Kidney (tissue), 14 donors: ENCODE data around the gene MDFIC2. TPM values are rescaled to one million over a fixed set of nuclear protein-coding genes. Genes with fewer than 3 reads are reported as not detected.

Source experiments
- DNase-seq, 5 donors: peaks; one replicate each; pipeline ENCODE4 v3.0.0-alpha.2; 2013 to 2020
- FAIRE-seq: peaks from 2 replicates; lab custom pipeline; 2012; peaks lifted over from hg19 to GRCh38; lab: Jason Lieb, UNC
- H3K27ac ChIP-seq, 2 donors: one replicate each; pipeline ENCODE4 v1.7.0; 2013; ENCODE audit warnings: low read depth in 2 of 2, low read length in 2 of 2, inconsistent platforms in 1 of 2
- H3K27me3 ChIP-seq: one replicate; pipeline ENCODE4 v1.7.1; 2013; ENCODE audit warnings: low read length, inconsistent platforms; ENCODE audit not compliant: control insufficient read depth, insufficient read depth
- H3K36me3 ChIP-seq, 3 donors: one replicate each; pipeline versions ENCODE4 v1.7.0 to v1.7.1; 2013; ENCODE audit warnings: low read length in 3 of 3, control low read depth in 1 of 3, inconsistent platforms in 1 of 3; ENCODE audit not compliant: insufficient read depth in 3 of 3, control insufficient read depth in 2 of 3
- H3K4me1 ChIP-seq, 3 donors: one replicate each; pipeline versions ENCODE4 v1.7.0 to v1.7.1; 2013; ENCODE audit warnings: low read length in 3 of 3, inconsistent platforms in 1 of 3, low read depth in 1 of 3; ENCODE audit not compliant: control insufficient read depth in 2 of 3, insufficient read depth in 2 of 3
- H3K4me3 ChIP-seq, 3 donors: one replicate each; pipeline versions ENCODE4 v1.7.0 to v1.8.1; 2013; ENCODE audit warnings: low read length in 3 of 3, control low read depth in 1 of 3, inconsistent platforms in 1 of 3
- H3K9ac ChIP-seq, 3 donors: one replicate each; pipeline versions ENCODE4 v1.7.0 to v1.7.1; 2013; ENCODE audit warnings: low read length in 3 of 3, control low read depth in 1 of 3, inconsistent platforms in 1 of 3
- H3K9me3 ChIP-seq, 3 donors: one replicate each; pipeline versions ENCODE4 v1.7.0 to v1.7.1; 2013; ENCODE audit warnings: low read length in 3 of 3, control low read depth in 1 of 3, inconsistent platforms in 1 of 3; ENCODE audit not compliant: control insufficient read depth in 2 of 3, insufficient read depth in 1 of 3
- CTCF ChIP-seq: IDR thresholded peaks from 3 replicates; pipeline ENCODE4 v1.5.1; 2012; ENCODE audit warnings: mild to moderate bottlenecking, moderate library complexity, borderline replicate concordance; ENCODE audit not compliant: insufficient read depth; ENCODE audit errors: extremely low read depth
- intact Hi-C: fragments of 100-400 bp; cut with DNase I; formaldehyde crosslinking; loops from one replicate; pipeline ENCODE4 v1.11.1; 2022
- polyA plus RNA-seq: library from polyadenylated mRNA; stranded (reverse); fragments of 350-450 nt; fragmentation: Illumina TruSeq; extraction: RNeasy Lipid Tissue Mini Kit (QIAGEN cat#74804); gene quantifications from one replicate; pipeline ENCODE4 v1.2.3, GENCODE V29; 2014; ENCODE audit warnings: low read depth, low replicate concordance; ENCODE audit not compliant: insufficient read depth
- total RNA-seq: library from RNA; stranded (reverse); fragmentation: NEBNext Ultra II Directional; extraction: Animal tissue kit (Norgen Biotek cat#: 25700); gene quantifications from one replicate; pipeline ENCODE4 v1.2.1, GENCODE V29; 2021
- donor health status: control.
- donor health status: control.
- donor health status: control.
- donor health status: control.
- donor health status: control.
- donor health status: DM: yes; HTN: yes; CAD: no.
- donor health status: Normal renal cell carcinoma (clear cell type).

The MDFIC2 gene
- total and polyA plus RNA-seq, 2 donors from 2014 or later = not detected

DNA sequence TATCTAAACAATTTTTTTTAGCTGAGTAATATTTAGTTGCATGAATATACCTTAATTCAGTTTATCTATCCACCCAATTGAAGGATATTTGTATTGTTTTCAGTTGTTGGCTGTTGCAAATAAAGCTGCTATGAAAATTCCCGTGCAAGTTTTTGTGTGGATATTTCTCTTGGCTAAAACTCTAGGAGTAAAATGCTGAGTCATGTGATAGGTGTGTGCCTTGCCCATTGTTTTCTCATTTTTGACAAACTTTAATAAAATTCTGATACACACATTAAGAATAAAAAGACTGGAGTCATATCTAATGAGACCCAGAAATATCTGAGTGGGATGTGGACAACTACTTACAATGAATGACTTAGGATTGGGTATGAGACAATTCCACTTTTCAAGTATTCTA, 78.6 kb downstream of the MDFIC2 start:
- no peak overlapping the region for H3K27ac ChIP-seq
- no peak overlapping the region for H3K9ac ChIP-seq
- no peaks in the 10 kb centered on the region for H3K36me3 ChIP-seq
- H3K4me3 ChIP-seq = no peak overlapping the region
- intact Hi-C loops = no loop called here
- no peaks in the 10 kb centered on the region for H3K27me3 ChIP-seq
- H3K4me1 ChIP-seq = no peaks in the 10 kb centered on the region
- DNase-seq (no peak), FAIRE-seq (no peak)
- no peaks in the 10 kb centered on the region for H3K9me3 ChIP-seq
- TF ChIP-seq CTCF = no peak

DNA sequence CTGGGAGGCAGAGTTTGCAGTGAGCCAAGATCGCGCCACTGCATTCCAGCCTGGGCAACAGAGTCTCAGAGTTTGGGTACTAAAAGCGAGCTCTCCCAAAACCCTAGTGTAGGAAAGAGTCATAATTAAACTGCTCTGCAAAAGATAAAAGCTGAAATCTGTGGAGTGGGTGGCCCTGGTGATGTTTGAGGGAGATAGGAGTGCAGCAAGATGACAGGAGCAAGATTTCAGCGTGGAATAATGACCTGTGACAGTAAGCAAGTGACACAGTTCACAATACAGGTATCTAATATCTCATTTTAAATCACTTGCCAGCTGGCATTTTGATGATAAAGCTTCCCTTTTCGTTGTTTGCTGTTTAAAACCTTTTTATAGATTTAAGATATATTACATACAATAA, 79.3 kb downstream of the MDFIC2 start:
- Histone ChIP-seq H3K4me1 (no peaks in the 10 kb centered on the region), H3K36me3 (no peaks in the 10 kb centered on the region), H3K27ac (no peak overlapping the region), H3K9ac (no peak overlapping the region), H3K9me3 (no peaks in the 10 kb centered on the region), H3K4me3 (no peak overlapping the region), H3K27me3 (no peaks in the 10 kb centered on the region)
- FAIRE-seq (no peak), DNase-seq (no peak)
- no peak for TF ChIP-seq CTCF
- intact Hi-C loops = no loop called here

GRCh38 chr3:70231266-70231701, 81.2 kb downstream of the MDFIC2 start:
- TF ChIP-seq CTCF = no peak
- Histone ChIP-seq H3K9me3 (no peaks in the 10 kb centered on the region), H3K27me3 (no peaks in the 10 kb centered on the region), H3K36me3 (no peaks in the 10 kb centered on the region), H3K27ac (no peak overlapping the region), H3K4me3 (no peak overlapping the region), H3K4me1 (no peaks in the 10 kb centered on the region), H3K9ac (no peak overlapping the region)
- no peak for FAIRE-seq
- intact Hi-C loops = no loop called here
- no peak for DNase-seq

DNA sequence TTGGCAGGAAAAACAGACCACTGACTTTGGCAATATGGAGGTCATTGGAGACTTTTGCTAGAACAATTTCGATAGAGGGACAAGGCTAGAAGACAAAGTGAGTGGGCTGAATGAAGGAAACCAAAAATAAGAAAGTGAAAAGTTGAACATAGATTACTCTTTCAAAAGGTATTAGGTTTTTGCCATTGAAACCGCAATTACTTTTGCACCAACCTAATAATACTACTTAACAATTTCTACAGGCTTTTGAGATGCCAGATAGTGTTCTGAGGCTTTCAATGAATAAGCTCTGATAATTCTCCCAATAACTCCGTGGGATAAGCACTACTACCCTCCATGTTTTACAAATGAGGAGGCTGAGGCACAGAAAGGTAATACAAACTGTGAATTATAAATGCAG, 85.0 kb downstream of the MDFIC2 start:
- intact Hi-C loops = no loop called here
- FAIRE-seq (no peak), DNase-seq (no peak)
- no peak overlapping the region for H3K4me3 ChIP-seq
- no peaks in the 10 kb centered on the region for H3K4me1 ChIP-seq
- H3K27me3 ChIP-seq = no peaks in the 10 kb centered on the region
- H3K9me3 ChIP-seq = no peaks in the 10 kb centered on the region
- H3K9ac ChIP-seq = no peak overlapping the region
- H3K36me3 ChIP-seq = no peaks in the 10 kb centered on the region
- no peak overlapping the region for H3K27ac ChIP-seq
- TF ChIP-seq CTCF = no peak
